C4-2B (cell line): ENCODE results near the gene PTTG1.

Experiments used
- CTCF ChIP-seq: fragments of 450-650 bp; conservative IDR thresholded peaks from 2 replicates; pipeline ENCODE4 v1.5.1; 2017; ENCODE audit warnings: mild to moderate bottlenecking
- ZFX ChIP-seq: fragments of 450-650 bp; IDR thresholded peaks from 2 replicates; pipeline ENCODE4 v1.6.1; 2017

GRCh38 chr5:160376416-160376815 is 45.2 kb upstream of the PTTG1 start:
- TF ChIP-seq CTCF (no peak), ZFX (no peak)
